Stimulated activated CD8-positive, alpha-beta memory T cell treated with anti-CD3 and anti-CD28 coated beads, Interleukin-4, amount 100 ng/mL, for 48 hours (primary cell): Measurements from ENCODE around the gene IFT27.
A peak's percentile ranks its signal among the peaks of the same experiment; 100 is the strongest.
"Not testable (repeated sequence)": the region's sequence is repeated elsewhere in the genome, so short reads cannot be mapped to it uniquely, and the experiment has no call there.

ENCODE experiments used
- DNase-seq: peaks from one replicate; pipeline ENCODE4 v3.0.0-alpha.2; 2020

The IFT27 gene

GRCh38 chr22:36764641-36765040 is 11.3 kb downstream of the IFT27 start:
- DNase-seq = no peak

GRCh38 chr22:36764060-36764459 is 11.9 kb downstream of the IFT27 start:
- DNase-seq = no peak

GRCh38 chr22:36763576-36763975 is 12.3 kb downstream of the IFT27 start:
- DNase-seq = no peak

- DNase-seq = no peak
These were observed 13.1 kb downstream of the IFT27 start for GRCh38 chr22:36762687-36763260.

- DNase-seq = no peak
These were observed 14.2 kb downstream of the IFT27 start for GRCh38 chr22:36761553-36762240.

- DNase-seq = no peak
These were observed 15.1 kb downstream of the IFT27 start for GRCh38 chr22:36760786-36761185.

GRCh38 chr22:36759481-36760159 is 16.3 kb downstream of the IFT27 start:
- DNase-seq = no peak

GRCh38 chr22:36758792-36759271 is 17.1 kb downstream of the IFT27 start:
- no peak for DNase-seq

GRCh38 chr22:36757668-36758211 is 18.2 kb downstream of the IFT27 start:
- peak; percentile 86 for DNase-seq

GRCh38 chr22:36756746-36757655 is 18.9 kb downstream of the IFT27 start:
- no peak for DNase-seq

GRCh38 chr22:36756031-36756430 is 19.9 kb downstream of the IFT27 start:
- no peak for DNase-seq

- no peak for DNase-seq
These were observed 20.6 kb downstream of the IFT27 start for GRCh38 chr22:36755316-36755715.

GRCh38 chr22:36754881-36755280 is 21.0 kb downstream of the IFT27 start:
- DNase-seq = not testable (repeated sequence)

GRCh38 chr22:36753916-36754315 is 22.0 kb downstream of the IFT27 start:
- no peak for DNase-seq

GRCh38 chr22:36753120-36753802 is 22.7 kb downstream of the IFT27 start:
- DNase-seq = no peak

- no peak for DNase-seq
These were observed 29.4 kb downstream of the IFT27 start for GRCh38 chr22:36746375-36746970.

- no peak for DNase-seq
These were observed 30.5 kb downstream of the IFT27 start for GRCh38 chr22:36745301-36745995.

GRCh38 chr22:36744791-36745190 is 31.1 kb downstream of the IFT27 start:
- no peak for DNase-seq

- no peak for DNase-seq
These were observed 31.5 kb downstream of the IFT27 start for GRCh38 chr22:36744413-36744765.

GRCh38 chr22:36743591-36744412 is 32.1 kb downstream of the IFT27 start:
- no peak for DNase-seq
